Head of caudate nucleus (tissue), 42 donors: ENCODE data around the gene UTS2.

Source experiments
- DNase-seq, 42 donors: peaks; one replicate each; pipeline versions ENCODE4 v3.0.0 to v3.0.0-alpha.2; 2020 to 2021; ENCODE audit warnings: mixed read lengths in 7 of 42
- intact Hi-C: fragments of 100-400 bp; cut with DNase I; formaldehyde crosslinking; loops from one replicate; pipeline ENCODE4 v1.15.0; 2022

The UTS2 gene

GRCh38 chr1:7868070-7868780 lies 15.4 kb upstream of the UTS2 start:
- no peak for DNase-seq
- intact Hi-C loops: no loop called here

GRCh38 chr1:7865978-7866377 lies 13.1 kb upstream of the UTS2 start:
- DNase-seq: no peak
- intact Hi-C loops: no loop called here

GRCh38 chr1:7863756-7864328 lies 11.0 kb upstream of the UTS2 start:
- intact Hi-C loops: no loop called here
- DNase-seq: no peak

- intact Hi-C loops: no loop called here
These were observed 9.6 kb upstream of the UTS2 start for GRCh38 chr1:7862211-7863060.

GRCh38 chr1:7861452-7861851 lies 8.6 kb upstream of the UTS2 start:
- no peak for DNase-seq
- intact Hi-C loops: no loop called here

More at GRCh38 chr1:7862211-7863060, 9.6 kb upstream of the UTS2 start:
- DNase-seq: no peak

- intact Hi-C loops: no loop called here
- no peak for DNase-seq
These were observed 7.3 kb upstream of the UTS2 start for GRCh38 chr1:7860130-7860529.

- no peak for DNase-seq
- intact Hi-C loops: no loop called here
These were observed 6.5 kb upstream of the UTS2 start for GRCh38 chr1:7859406-7859805.

- intact Hi-C loops: no loop called here
- DNase-seq: no peak
These were observed 5.1 kb upstream of the UTS2 start for GRCh38 chr1:7857985-7858384.

- no peak for DNase-seq
- intact Hi-C loops: no loop called here
These were observed 4.1 kb upstream of the UTS2 start for GRCh38 chr1:7857000-7857399.

GRCh38 chr1:7856345-7856744 lies 3.5 kb upstream of the UTS2 start:
- DNase-seq: peak in 8 of 42 donors; percentile 2 to 44 (median 11)

GRCh38 chr1:7853684-7854026 lies 790 bp upstream of the UTS2 start:
- intact Hi-C loops: no loop called here
- DNase-seq: no peak

More at GRCh38 chr1:7856345-7856744, 3.5 kb upstream of the UTS2 start:
- intact Hi-C loops: no loop called here

GRCh38 chr1:7850786-7851185 lies 2.1 kb downstream of the UTS2 start:
- DNase-seq: no peak
- intact Hi-C loops: no loop called here

GRCh38 chr1:7847599-7847998 lies 5.3 kb downstream of the UTS2 start:
- DNase-seq: no peak
- intact Hi-C loops: no loop called here

GRCh38 chr1:7846656-7847055 lies 6.2 kb downstream of the UTS2 start:
- DNase-seq: no peak
- intact Hi-C loops: no loop called here

- no peak for DNase-seq
- intact Hi-C loops: no loop called here
These were observed 7.1 kb downstream of the UTS2 start for GRCh38 chr1:7845761-7846160.

GRCh38 chr1:7842517-7842916 lies 10.3 kb downstream of the UTS2 start:
- intact Hi-C loops: no loop called here
- no peak for DNase-seq

- intact Hi-C loops: no loop called here
- no peak for DNase-seq
These were observed 13.3 kb downstream of the UTS2 start for GRCh38 chr1:7839526-7839925.

- no peak for DNase-seq
- intact Hi-C loops: no loop called here
These were observed 14.2 kb downstream of the UTS2 start for GRCh38 chr1:7838714-7839113.

GRCh38 chr1:7833035-7833434 lies 19.8 kb downstream of the UTS2 start:
- intact Hi-C loops: no loop called here

GRCh38 chr1:7831458-7831857 lies 21.4 kb downstream of the UTS2 start:
- DNase-seq: no peak
- intact Hi-C loops: no loop called here

More at GRCh38 chr1:7833035-7833434, 19.8 kb downstream of the UTS2 start:
- DNase-seq: no peak
